ENCODE data around the gene RNF180. TPM values are rescaled to one million over a fixed set of nuclear protein-coding genes. Genes with fewer than 3 reads are reported as not detected.

Gene RNF180
- total RNA-seq, result 0.80 and 2.6 TPM in 2 replicates

GRCh38 chr5:64165500-64166200 is at the start of gene RNF180:
Gene RNF180, plus strand, starts transcription at chr5:64165843. Its CDS starts 34,965 bp downstream, at chr5:64200808.

Other genes with a start within 250 kb of the RNF180 start
- gene HTR1A, start 203.4 kb upstream of the RNF180 start, total RNA-seq, result not detected in 2 replicates